H9 (cell line): Measurements from ENCODE around the gene SOX21. TPM values are rescaled to one million over a fixed set of nuclear protein-coding genes. Genes with fewer than 3 reads are reported as not detected.

Experiments
- DNase-seq: peaks from one replicate; pipeline ENCODE4 v3.0.0-alpha.2; 2017
- H2AFZ ChIP-seq: one replicate; pipeline ENCODE4 v1.6.1; 2013; ENCODE audit warnings: mild to moderate bottlenecking, low read length, control low read depth, moderate library complexity
- H2AK5ac ChIP-seq: 2 replicates; pipeline ENCODE4 v1.6.1; 2013; ENCODE audit warnings: low read length, control low read depth, mixed read lengths; ENCODE audit not compliant: insufficient read length
- H2BK120ac ChIP-seq: one replicate; pipeline ENCODE4 v1.6.1; 2013; ENCODE audit warnings: low read depth, mild to moderate bottlenecking, low read length, control low read depth, inconsistent platforms; ENCODE audit not compliant: poor library complexity, severe bottlenecking
- H2BK12ac ChIP-seq: 2 replicates; pipeline ENCODE4 v1.6.1; 2013; ENCODE audit warnings: low read length, control low read depth, mixed read lengths, low read depth; ENCODE audit not compliant: insufficient read length
- H2BK15ac ChIP-seq: 2 replicates; pipeline ENCODE4 v1.6.1; 2013; ENCODE audit warnings: low read depth, low read length, control low read depth
- H2BK20ac ChIP-seq: one replicate; pipeline ENCODE4 v1.6.1; 2013; ENCODE audit warnings: low read depth, mild to moderate bottlenecking, low read length, control low read depth, inconsistent platforms; ENCODE audit not compliant: poor library complexity, severe bottlenecking
- H2BK5ac ChIP-seq: 2 replicates; pipeline ENCODE4 v1.6.1; 2013; ENCODE audit warnings: low read length, control low read depth, mixed read lengths; ENCODE audit not compliant: insufficient read length
- H3K14ac ChIP-seq: 2 replicates; pipeline ENCODE4 v1.6.1; 2013; ENCODE audit warnings: low read length, control low read depth; ENCODE audit not compliant: insufficient read depth
- H3K18ac ChIP-seq: 2 replicates; pipeline ENCODE4 v1.6.1; 2013; ENCODE audit warnings: low read depth, mild to moderate bottlenecking, mixed read lengths, low read length, control low read depth; ENCODE audit not compliant: insufficient read length
- H3K23ac ChIP-seq: 2 replicates; pipeline ENCODE4 v1.6.1; 2013; ENCODE audit warnings: low read length, control low read depth, mixed read lengths, low read depth; ENCODE audit not compliant: insufficient read length
- H3K23me2 ChIP-seq: 2 replicates; pipeline ENCODE4 v1.6.1; 2013; ENCODE audit warnings: low read depth, mild to moderate bottlenecking, mixed read lengths, low read length, control low read depth; ENCODE audit not compliant: insufficient read length, poor library complexity, severe bottlenecking
- H3K27ac ChIP-seq: 2 replicates; pipeline ENCODE4 v1.5.1; 2013; ENCODE audit warnings: low read length, control low read depth, mixed read lengths, low read depth; ENCODE audit not compliant: insufficient read length
- H3K27me3 ChIP-seq: 2 replicates; pipeline ENCODE4 v1.6.1; 2013; ENCODE audit warnings: low read length, control low read depth, inconsistent platforms; ENCODE audit not compliant: insufficient read depth
- H3K4ac ChIP-seq: 2 replicates; pipeline ENCODE4 v1.6.1; 2013; ENCODE audit warnings: low read depth, mild to moderate bottlenecking, control low read depth, inconsistent platforms, low read length, moderate library complexity
- H3K4me1 ChIP-seq: 2 replicates; pipeline ENCODE4 v1.6.1; 2013; ENCODE audit warnings: low read length, control low read depth, inconsistent platforms; ENCODE audit not compliant: insufficient read depth
- H3K4me2 ChIP-seq: 2 replicates; pipeline ENCODE4 v1.6.1; 2013; ENCODE audit warnings: low read length, control low read depth, mixed read lengths; ENCODE audit not compliant: insufficient read length, insufficient read depth
- H3K56ac ChIP-seq: 2 replicates; pipeline ENCODE4 v1.6.1; 2013; ENCODE audit warnings: low read depth, mild to moderate bottlenecking, mixed read lengths, low read length, control low read depth; ENCODE audit not compliant: insufficient read length
- H3K79me1 ChIP-seq: 2 replicates; pipeline ENCODE4 v1.6.1; 2013; ENCODE audit warnings: low read depth, mild to moderate bottlenecking, moderate library complexity, low read length, control low read depth, inconsistent platforms; ENCODE audit not compliant: insufficient read depth, poor library complexity, severe bottlenecking
- H3K79me2 ChIP-seq: 2 replicates; pipeline ENCODE4 v1.6.1; 2013; ENCODE audit warnings: low read length, control low read depth, inconsistent platforms; ENCODE audit not compliant: insufficient read depth
- H3K9ac ChIP-seq: 2 replicates; pipeline ENCODE4 v1.6.1; 2013; ENCODE audit warnings: low read length, control low read depth, mixed read lengths; ENCODE audit not compliant: insufficient read length; ENCODE audit errors: extremely low read depth
- H3K9me3 ChIP-seq: one replicate; pipeline ENCODE4 v1.6.1; 2013; ENCODE audit warnings: low read depth, low read length, inconsistent platforms; ENCODE audit not compliant: control insufficient read depth
- H3T11ph ChIP-seq: one replicate; pipeline ENCODE4 v1.6.1; 2013; ENCODE audit warnings: mild to moderate bottlenecking, low read length, control low read depth, inconsistent platforms
- H4K20me1 ChIP-seq: one replicate; pipeline ENCODE4 v1.6.1; 2013; ENCODE audit not compliant: control insufficient read depth, insufficient read length, insufficient read depth
- H4K5ac ChIP-seq: 2 replicates; pipeline ENCODE4 v1.6.1; 2013; ENCODE audit warnings: low read depth, mild to moderate bottlenecking, mixed read lengths, low read length, control low read depth; ENCODE audit not compliant: insufficient read length
- H4K8ac ChIP-seq: replicated peaks from 2 replicates; pipeline ENCODE4 v1.6.1; 2013; ENCODE audit warnings: low read length, control low read depth, mixed read lengths, low read depth; ENCODE audit not compliant: insufficient read length
- H4K91ac ChIP-seq: 2 replicates; pipeline ENCODE4 v1.6.1; 2013; ENCODE audit warnings: low read depth, mild to moderate bottlenecking, moderate library complexity, mixed read lengths, low read length, control low read depth; ENCODE audit not compliant: insufficient read length
- H3K27ac Mint-ChIP-seq, 3 experiments: 2 replicates in 2 of 3; 3 replicates in 1 of 3; pipeline ENCODE4 v1.8.0; 2020 to 2021; ENCODE audit warnings: mixed read lengths in 3 of 3, mild to moderate bottlenecking in 1 of 3, moderate library complexity in 1 of 3
- H3K27me3 Mint-ChIP-seq: 2 replicates; pipeline ENCODE4 v1.8.0; 2021; ENCODE audit warnings: low read depth, mild to moderate bottlenecking, moderate library complexity, mixed read lengths
- H3K36me3 Mint-ChIP-seq, 3 experiments: 2 replicates in 2 of 3; 3 replicates in 1 of 3; pipeline ENCODE4 v1.8.0; 2020 to 2021; ENCODE audit warnings: low read depth in 3 of 3, mixed read lengths in 3 of 3; ENCODE audit not compliant: insufficient read depth in 1 of 3
- H3K4me1 Mint-ChIP-seq, 2 experiments: 2 replicates each; pipeline ENCODE4 v1.8.0; 2020; ENCODE audit warnings: mixed read lengths in 2 of 2
- H3K4me3 Mint-ChIP-seq, 2 experiments: 2 replicates in 1 of 2; 3 replicates in 1 of 2; pipeline ENCODE4 v1.8.0; 2020 to 2021; ENCODE audit warnings: mild to moderate bottlenecking in 2 of 2, mixed read lengths in 2 of 2, moderate library complexity in 1 of 2
- H3K9me3 Mint-ChIP-seq, 2 experiments: 2 replicates in 1 of 2; 3 replicates in 1 of 2; pipeline ENCODE4 v1.8.0; 2020; ENCODE audit warnings: mild to moderate bottlenecking in 2 of 2, mixed read lengths in 2 of 2, moderate library complexity in 1 of 2
- CTCF ChIP-seq: fragments of 200-600 bp; sonication (generic); conservative IDR thresholded peaks from 3 replicates; pipeline ENCODE4 v1.8.0; 2021; ENCODE audit warnings: antibody characterized with exemption, mild to moderate bottlenecking
- WGBS: extraction: QIAGEN DNeasy Blood & Tissue Kit; methylation state at CpG from one replicate; pipeline ENCODE4 v1.1.7; 2013; ENCODE audit warnings: missing lambda C conversion rate, low lambda C conversion rate, mixed read lengths; ENCODE audit not compliant: insufficient read length; ENCODE audit errors: extremely low coverage; 5-methylcytosine and 5-hydroxymethylcytosine counted together
- total RNA-seq: library from RNA; stranded (reverse); gene quantifications from 2 replicates; pipeline ENCODE4 v1.2.1, GENCODE V29; 2021

The SOX21 gene
- total RNA-seq, 1 experiment from 2014 or later, result 38.4 TPM

DNA sequence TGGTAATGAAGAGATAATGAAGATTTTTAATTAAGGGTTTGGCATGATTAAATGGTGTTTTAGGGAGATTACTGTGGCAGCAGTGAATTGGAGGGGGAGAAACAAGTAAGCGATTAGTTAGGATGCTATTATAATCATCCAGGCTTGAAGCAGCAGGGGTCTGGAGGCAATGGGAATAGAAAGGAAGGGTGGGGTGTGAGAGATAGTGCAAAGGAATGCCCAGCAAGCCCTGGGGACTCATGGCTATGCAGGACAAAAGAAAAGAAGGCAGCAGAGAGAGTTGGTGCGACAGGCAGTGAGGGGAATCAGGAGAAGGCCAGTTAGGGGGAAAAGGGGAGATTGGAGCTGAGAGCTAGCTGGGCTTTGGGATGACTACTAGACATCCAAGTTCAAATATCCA is 34.5 kb downstream of the SOX21 start:
- Histone ChIP-seq H4K91ac (no peak overlapping the region), H3K4ac (no peak overlapping the region), H2AK5ac (no peak overlapping the region), H2BK5ac (no peak overlapping the region), H3K18ac (no peak overlapping the region), H3K4me1 (peaks cover 2% of the 10 kb centered on the region; the same call in 1 of the 2 replicates), H3K9ac (no peak overlapping the region), H2BK120ac (no peak overlapping the region), H2AFZ (no peak overlapping the region), H3K14ac (no peak overlapping the region), H2BK12ac (no peak overlapping the region), H3K79me2 (no peaks in the 10 kb centered on the region), H2BK15ac (no peak overlapping the region), H4K8ac (no peak overlapping the region), H3K9me3 (no peaks in the 10 kb centered on the region), H3K56ac (no peak overlapping the region), H3K27me3 (no peaks in the 10 kb centered on the region), H2BK20ac (no peak overlapping the region), H3T11ph (no peak overlapping the region), H4K5ac (no peak overlapping the region), H3K27ac (no peak overlapping the region), H3K79me1 (no peaks in the 10 kb centered on the region), H3K4me2 (no peak overlapping the region), H3K23me2 (no peaks in the 10 kb centered on the region), H4K20me1 (no peaks in the 10 kb centered on the region), H3K23ac (no peak overlapping the region)
- WGBS, result no CpG with 5 or more reads among the region's 2 CpGs
- Mint-ChIP-seq H3K9me3 (no peaks in the 10 kb centered on the region), H3K27me3 (peaks cover 19% of the 10 kb centered on the region), H3K36me3 (no peaks in the 10 kb centered on the region), H3K27ac (peak overlapping the region in 1 of 3 experiments; percentile 23; a peak in 1 of 7 replicates), H3K4me1 (peaks cover 24 to 25% of the 10 kb centered on the region in 2 experiments), H3K4me3 (no peak overlapping the region)
- no peak for TF ChIP-seq CTCF
- no peak for DNase-seq
